Central memory CD4-positive, alpha-beta T cell (primary cell): Measurements from ENCODE around the gene COL12A1.

Experiments
- DNase-seq: peaks from one replicate; pipeline ENCODE4 v3.0.0; 2022
- total RNA-seq, 3 experiments: gene quantifications; one replicate each; lab custom pipeline; 2026; lab: John Stamatoyannopoulos, UW

Gene COL12A1
- 0 to 0.19 (median 0) reads per million in 3 experiments for total RNA-seq

DNA sequence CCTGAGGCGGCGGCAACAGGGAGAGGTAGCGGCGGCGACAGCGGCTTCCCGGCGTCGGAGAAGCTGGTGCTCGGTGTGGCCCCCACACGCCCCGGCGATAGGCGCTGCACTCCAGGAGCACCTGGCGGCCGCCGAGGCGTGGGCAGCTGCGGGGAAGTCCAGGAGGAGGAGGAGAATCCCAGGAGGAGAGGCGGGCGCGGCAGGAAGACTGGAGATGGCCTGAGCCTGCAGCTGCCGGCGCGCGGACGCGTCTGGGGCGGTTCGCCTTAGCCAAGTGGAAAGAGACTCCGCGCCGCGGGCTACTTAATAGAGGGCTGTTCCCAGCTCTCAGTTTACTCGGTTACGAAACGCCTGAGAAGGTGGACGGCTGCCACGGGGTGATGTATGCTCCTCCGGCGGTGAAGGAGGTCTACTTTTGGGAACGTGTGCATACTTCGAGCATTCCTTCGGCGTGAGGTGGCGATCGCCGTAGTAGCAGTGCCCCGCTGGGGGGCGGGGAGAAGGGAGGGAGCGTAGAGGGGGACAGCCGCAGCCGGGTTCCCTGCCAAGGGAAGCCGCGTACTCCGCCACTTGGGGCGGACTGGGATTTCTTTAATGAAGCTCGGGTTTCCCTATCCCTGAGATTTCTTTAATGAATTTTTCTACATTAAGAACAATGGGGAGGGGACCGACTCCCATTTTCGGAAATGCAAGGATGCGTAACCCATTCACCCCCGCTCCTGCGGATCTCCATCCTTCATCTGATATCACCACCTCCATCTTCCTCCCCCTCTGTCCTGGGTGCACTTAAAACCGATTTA, at the start of gene COL12A1:
TSS of gene COL12A1 (minus strand) at position 278 of the 800 bp plus-strand sequence. CDS start 3,261 bp downstream, outside the sequence.
- DNase-seq, result no peak

DNA sequence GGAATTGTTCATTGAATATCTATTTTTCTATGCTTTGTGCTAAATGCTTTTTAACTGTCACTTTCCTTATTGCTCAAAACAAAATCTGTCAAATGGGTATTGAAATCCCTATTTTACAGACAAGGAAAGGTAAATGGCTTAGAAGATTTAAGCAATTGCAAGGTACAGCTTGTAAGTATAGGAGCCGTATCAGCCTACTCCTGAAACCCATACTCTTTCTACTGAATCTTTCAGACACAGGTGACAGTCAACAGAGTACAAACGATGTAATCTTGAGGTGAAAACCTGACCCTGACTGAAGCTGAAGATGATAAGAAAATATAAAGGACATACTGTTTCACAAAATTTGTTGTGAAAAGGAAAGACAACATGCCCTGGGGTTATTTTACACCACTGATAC, 44.7 kb upstream of the COL12A1 start:
- DNase-seq, result no peak

DNA sequence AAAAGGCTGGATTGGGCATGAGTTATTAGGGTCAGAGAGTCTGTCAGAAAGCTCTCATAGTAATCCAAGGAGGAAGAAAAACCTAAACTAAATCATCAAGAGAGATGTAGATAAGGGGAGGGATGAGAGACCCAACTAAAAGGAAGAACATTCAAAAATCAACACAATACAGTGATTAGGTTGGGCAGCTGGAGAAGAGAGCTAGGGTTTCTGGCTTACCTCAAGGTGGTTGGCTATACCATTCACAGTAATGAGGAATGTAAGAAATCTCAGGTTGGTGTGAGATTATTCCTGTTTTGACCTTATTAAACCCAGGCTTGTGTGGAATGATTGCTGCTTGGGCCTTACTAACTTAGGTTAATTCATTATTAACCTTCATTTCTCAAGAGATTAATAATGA, 44.0 kb upstream of the COL12A1 start:
- no peak for DNase-seq

DNA sequence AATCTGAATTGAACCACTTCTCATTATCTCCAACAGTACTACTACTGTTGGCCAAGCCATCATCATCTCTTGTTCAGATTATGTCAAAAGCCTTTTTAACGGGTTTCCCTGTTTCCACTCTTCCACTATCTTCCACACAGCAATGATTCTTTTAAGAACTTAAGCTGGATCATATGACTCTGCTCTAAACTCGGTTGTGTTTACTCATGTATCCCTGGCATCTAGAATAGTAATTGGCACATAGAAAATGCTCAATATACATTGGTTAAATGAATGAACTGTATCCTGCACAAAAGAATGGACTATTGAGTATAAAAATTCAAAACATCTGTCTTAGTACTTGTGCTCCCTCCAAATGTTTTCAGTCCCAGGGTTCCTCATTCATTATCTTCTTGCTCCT, 40.5 kb upstream of the COL12A1 start:
- no peak for DNase-seq

DNA sequence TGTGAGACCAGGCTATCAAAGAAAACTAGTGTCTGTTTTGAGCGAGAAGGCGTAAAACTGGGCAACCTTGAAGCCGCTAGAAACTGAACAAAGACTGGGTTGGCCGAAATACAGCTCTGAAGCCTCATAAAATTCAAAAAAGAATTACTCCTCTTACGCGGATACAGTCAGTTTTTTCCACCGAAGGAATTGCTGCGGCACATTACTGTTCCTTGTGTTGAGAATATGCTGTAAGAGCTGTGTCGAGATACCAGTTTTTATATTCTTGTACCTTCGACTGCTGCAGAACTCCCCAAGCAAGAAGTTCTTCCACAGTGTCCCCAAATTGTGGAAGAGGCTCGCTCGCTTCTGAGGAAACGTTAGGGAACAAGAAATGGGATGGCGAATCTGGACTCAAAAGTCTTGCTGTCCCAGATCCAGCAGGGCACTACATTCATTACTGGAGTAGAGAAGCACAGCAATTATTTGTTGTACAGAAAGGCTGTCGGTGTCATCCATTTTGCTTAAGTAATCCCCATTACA, 38.3 kb upstream of the COL12A1 start:
- DNase-seq, result no peak

DNA sequence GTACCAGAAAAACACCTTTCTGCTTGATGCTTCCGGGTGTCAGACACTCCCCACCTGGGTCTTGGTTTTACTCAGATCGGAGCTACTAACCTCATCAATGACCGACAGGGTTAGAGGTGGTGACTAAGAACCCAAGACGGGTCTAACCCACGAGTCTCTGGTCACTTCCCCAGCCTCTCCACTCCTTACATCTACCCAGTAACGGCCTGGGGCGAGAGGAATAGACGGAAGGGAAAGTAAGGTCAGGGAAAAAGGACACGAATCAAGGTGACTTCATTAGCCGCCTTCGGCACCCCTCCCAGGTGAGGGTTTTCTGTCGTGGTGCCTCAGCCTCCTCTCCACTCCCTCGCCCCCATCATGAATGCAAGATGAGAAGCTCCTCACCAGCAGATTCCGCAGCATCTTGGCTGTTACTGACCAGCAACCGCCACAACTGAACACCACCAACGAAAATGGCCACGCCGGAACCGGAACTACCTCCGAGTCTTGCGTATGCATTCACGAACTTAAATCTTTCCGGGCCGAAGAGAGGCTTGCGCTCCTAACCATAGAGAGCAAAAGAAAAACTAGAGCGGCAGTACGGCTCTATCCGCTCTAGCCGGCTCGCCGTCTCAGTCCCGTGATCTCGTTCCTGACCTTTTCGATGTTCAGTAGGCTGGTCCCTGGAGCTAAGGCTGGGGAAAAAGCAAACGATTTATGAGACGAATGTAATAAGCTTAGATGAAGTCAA, 37.6 kb upstream of the COL12A1 start, which contains the start of gene COX7A2:
TSS of gene COX7A2 (minus strand) at position 469 of the 730 bp plus-strand sequence. CDS start at position 402, 67 bp downstream.
- DNase-seq, result peak; percentile 86

DNA sequence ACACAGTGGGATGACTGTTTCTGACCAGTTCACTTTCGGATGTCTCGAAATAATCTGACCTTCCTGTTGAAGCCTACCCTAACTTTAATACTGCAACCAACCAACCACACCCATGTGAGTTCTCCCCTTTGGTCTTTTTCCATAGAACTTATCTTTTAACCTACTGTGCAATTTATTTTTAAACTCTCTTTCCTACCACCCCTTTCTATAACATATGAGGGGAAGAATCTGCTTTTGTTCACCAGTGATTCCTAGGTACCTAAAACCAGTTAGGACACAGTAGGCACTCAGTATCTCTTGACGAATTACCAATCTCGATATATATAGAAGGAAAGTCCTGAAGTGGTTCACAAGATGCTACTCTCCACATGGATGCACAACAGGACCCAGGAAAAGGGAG, 30.8 kb upstream of the COL12A1 start:
- no peak for DNase-seq

DNA sequence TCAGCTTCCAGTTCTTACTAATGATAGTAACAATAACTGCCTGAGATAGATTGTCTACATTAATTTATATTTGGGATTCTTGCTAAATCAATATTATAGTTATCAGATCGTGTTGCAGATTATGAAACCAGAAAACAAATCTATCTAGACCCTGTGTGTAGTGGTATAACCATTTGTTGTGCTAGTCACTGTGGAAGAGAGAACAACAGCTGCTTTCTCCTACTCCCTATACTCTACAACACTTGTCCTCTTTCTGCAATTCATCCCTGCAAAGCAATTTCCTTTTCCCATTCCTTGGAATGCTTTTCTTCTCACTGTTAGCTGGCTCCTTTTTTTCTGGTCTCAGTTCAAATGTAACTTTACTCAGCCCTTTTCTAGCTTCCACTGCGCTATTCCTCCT, 29.4 kb upstream of the COL12A1 start:
- no peak for DNase-seq

DNA sequence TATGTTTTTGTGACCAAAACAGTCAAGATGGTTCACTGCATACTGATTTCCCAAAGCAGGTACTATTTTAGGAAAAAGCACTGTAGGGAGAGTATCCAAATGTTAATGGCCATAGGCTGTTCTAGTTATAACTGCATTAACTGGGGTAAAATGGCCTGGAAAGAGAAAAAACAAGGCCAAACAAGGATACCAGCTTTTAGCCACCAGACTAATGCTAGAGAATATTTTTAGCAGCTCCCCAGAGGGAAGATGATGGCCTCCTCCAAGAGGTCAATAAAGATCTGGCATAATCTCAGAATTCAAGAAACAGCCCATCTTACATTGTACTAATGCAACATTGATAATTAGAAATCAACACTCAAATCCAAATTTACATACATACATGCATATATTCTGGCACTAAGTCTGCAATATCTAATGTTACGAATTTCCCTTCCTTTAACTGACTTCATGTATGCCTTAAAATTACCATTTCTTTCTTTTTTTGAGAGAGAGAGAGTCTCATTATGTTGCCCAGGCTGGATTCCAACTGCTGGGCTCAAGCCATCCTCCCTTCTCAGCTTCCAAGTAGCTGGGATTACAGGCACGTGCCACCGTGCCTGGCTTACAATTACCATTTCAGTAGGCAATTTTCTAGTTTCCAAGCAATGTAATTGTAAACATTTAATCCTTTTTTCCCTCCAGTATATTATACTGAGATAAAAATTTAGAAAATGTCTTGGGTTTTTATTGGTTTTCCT, 28.4 kb upstream of the COL12A1 start:
- no peak for DNase-seq

DNA sequence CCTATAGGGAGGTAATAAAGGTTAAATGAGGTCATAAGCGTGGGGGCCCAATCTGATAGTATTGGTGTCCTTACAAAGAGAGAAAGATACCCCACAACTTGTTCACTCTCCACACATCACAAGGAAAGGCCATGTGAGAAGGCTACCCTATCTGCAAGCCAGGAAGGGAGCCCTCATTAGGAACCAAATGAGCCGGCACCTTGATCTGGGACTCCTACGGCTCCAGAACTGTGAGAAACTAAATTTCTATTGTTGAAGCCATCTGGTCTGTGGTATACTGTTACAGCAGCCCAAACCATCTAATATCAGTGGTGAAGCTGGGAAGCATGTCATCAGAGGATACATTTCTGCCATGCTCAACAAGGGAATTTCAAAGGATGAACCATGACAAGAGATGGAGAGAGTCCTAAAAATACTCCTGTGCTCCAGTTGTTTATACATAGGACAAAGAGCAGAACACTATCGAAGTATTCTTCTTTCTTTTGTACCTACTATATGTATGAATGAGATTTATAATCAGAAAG, 27.3 kb upstream of the COL12A1 start:
- DNase-seq, result no peak

DNA sequence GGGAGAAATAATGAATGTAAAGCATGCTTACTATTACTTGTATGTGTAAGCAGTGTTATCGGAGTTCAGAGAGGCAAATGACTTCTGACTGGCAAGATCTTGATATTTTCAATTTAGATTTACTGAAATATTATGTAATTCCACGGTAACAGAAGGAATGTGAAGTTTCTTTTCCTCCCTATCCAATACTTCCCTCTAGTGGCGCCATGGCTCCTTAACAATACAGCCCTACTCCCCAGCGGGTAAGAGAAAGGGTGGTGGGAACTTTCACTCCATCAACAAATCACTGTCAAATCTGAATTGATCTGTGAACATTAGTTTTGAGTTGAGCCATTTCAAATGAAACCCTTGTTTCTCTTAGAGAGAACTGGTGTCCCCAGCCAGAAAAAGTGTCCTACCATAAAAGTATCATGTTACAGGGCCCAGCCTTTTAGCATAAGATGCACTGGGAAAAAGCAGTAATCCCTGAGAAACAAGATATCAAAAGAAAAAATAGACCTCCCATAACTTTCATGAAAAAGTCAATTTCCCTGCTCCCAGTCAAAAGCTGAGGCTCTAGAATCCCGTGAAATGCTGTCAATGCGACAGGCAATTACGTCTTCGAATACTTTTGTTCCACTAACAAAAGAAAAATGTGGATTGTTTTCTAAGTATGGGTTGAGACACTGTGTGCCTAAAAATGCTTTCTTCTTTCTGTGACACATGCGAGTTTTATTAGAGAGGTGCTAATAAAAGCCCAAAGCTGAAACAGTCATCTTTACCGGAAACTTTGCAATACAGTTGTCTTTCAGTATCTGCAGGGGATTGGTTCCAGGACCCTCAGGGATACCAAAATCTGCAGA, 24.9 kb upstream of the COL12A1 start:
- no peak for DNase-seq

DNA sequence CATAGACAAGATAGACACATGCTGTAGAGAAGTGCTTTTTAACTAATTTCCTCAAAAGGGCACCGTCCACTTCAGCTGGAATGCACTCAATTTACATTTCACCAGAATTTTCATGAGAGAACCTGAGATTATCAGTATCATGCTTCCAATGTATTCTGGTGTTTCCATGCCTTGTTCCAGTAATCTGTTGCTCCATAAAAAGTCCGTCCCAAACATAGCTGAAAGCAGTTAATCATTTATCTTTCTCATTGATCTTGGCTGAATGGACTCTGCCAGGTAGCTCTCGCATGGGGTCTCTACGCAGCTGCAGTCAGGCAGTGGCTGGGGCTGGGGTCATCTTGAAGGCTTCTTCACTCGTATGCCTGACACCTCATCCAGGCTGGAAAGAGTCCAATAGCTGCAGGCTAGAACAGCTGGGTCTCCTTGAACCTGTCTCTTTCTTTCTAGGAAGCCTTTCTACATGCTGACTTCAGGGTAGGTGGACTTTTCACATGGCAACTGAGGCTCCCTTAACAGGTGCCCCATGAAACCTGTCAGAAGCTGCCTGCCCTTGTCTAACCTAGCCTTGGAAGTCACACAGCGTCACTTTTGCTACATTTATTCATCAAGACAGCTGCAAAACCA, 18.6 kb upstream of the COL12A1 start:
- DNase-seq, result no peak

DNA sequence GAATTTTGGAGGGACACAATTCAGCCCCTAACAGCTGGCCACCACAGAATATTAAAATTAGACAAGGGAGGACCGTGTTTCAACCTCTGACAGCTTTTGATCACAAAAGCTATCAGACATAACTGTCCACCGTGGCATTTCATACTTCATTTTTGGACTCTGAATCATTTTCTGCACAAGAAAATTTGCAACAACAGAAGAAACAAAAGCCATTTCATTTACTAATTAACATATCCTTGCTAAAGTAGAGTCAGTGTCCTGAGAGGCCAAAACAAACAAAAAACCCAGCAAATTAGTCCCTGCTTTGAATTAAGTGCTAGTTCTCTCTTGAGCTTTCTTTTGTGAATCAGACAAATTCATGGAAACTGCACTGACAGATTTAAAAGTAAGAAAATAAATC, 17.6 kb upstream of the COL12A1 start:
- DNase-seq, result no peak

DNA sequence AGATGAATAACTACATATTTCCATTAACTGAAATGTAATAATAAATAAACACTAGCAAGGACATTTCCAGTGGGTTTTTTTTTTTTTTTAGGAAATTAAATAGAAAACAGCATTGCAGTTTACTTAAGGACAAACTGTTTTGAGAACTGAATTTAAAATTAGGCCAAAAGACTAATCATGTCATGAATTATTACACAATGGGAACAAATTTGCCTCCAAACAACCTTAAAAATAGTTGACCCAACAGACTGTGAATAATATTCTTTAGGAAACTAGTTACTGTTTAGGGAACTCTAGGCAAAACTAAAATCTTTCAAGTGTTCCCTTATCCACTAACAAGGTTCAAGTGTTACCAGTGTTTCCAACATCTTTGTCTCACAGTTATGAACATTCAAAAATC, 16.4 kb upstream of the COL12A1 start:
- no peak for DNase-seq

DNA sequence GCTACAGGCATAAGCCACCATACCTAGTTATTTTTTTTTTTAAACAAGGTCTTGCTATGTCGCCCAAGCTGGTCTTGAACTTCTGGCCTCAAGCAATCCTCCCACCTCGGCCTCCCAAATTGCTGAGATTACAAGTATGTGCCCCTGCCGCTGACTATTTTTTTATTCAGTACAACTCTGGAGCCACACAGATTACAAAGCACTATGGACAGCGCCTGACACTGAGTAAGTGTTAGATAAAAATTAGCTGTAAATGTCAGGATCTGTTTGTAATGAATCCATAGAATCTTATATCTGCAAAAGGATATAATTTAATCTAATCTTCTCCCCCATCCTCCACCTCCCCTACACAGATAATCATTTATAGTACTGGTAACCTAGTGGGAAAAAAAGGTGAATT, 15.3 kb upstream of the COL12A1 start:
- DNase-seq, result no peak

DNA sequence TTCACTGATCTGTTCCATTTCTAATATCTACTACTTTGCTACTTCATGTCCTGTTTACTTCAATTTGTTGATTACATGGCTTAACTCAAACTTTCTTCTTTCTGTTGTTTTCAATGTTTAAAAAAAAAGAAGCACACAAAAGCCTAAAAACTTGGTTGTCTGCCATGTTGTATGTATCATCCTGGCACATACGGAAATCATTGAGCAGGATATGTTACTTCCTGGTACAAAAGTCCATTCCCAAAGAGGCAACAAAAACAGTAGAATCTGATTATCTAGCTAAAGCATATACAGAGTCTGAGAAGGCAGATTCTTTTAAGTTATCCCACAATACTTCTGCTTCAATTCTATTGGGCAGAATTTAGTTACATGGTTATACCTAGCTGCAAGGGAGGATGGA, 14.5 kb upstream of the COL12A1 start:
- DNase-seq, result no peak

DNA sequence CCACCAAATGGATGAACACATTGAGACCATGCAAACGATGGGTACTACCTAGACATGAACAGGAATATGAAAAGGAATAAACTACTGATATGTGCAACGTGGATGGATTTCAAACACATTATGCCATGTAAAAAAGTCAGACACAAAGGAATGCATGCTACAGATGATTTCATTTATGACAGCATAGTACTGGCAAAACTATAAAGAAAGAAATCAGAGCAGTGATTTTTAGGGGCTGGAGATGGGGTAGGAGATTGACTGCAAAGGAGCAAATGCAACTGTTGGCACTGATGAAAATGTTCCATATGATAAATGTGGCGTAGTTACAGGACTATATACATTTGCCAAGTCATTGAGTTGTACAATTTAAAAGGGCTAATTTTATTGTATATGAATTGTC, 13.4 kb upstream of the COL12A1 start:
- no peak for DNase-seq

DNA sequence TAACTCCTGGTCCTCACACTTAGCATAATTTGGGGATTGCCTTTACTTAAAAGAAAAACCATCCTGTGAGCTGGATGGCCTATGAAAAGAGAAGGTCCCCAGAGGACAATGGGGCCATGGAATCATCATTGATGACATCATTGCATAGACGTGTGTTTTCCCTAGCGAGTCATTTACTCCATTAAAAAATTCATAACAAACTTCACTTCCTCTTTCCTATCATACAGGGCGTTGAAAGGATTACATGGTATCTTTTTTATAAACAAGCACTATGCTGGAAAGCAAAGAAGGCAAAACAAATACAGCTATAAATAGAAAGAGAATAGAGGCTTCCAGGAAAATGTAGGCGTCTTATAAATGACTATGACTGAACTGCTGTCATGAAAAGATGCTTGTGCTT, 11.3 kb upstream of the COL12A1 start:
- no peak for DNase-seq

DNA sequence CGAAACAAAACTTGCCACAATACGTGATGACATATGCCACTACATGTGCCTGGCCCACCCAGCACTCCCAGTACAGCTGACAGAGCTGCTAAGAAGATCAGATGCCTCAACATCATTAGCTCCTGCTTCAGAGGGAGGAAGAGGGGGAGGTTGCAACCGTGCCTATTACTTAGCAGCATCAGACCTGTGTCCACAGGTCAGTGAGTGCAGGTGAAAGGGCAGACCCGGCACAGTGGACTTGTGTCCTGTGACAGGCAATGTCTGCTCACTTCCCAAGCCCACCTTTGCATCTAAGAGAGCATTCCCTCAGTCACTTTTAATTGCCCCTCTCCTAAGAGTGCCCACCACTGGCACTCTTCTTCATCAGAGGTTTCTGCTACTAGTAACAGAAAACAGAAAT, 9.4 kb upstream of the COL12A1 start:
- no peak for DNase-seq

DNA sequence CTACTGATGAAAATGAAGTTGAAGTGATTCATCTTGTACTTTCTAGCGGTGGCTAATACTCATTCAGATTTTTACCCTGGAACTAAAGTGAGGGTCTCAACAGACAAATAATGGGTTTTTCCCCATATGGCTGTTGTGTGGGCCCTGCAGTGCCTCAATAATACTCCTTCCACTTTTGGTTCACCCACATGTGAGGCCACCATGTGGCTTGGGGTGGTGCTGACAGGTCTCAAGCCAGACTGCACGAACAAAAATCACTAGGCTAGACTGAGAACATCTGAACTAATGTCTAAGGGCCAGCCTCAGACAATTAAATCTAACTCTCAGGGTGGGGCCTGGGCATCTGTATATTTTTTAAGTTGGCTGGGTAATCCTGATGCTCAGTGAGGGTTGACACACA, 7.9 kb upstream of the COL12A1 start:
- no peak for DNase-seq

DNA sequence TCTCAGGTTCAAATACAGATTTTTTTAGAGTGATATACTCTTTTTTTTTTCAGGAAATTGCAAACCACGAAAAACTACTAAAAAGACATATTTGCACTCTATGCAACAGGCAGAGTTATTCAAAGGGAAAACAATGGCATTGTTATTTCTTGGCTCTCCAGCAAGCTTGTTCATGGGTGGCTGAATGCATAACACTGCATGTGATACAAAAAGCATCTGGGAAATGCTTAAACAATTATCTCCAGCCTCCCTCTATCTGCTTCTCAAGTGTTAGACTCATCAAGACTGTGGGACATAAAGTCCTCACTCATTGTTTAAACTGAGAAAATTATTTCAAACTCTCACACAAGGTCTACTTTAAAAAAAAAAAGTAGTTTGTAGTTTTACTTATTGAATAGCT, 7.3 kb upstream of the COL12A1 start:
- no peak for DNase-seq
